ENCODE data around the gene ATG4A. TPM values are rescaled to one million over a fixed set of nuclear protein-coding genes. Genes with fewer than 3 reads are reported as not detected.

ATG4A gene
- total and polyA plus RNA-seq, 9 of the 15 experiments (the other 6 are each of a cell fraction or from before 2014, with no cell fraction given) = 7.3 to 24.5 (median 16.6) TPM

- TF ChIP-seq E2F8 (IDR thresholded peaks at IDR 0.05; ENCODE audit: low read depth, partially characterized antibody) = no peak
- no peak for TF ChIP-seq CCAR2 (IDR thresholded peaks at IDR 0.05; ENCODE audit: low read depth, low read length)
- TF ChIP-seq ARID2 (IDR thresholded peaks at IDR 0.05) = no peak
- TF ChIP-seq POU5F1 (IDR thresholded peaks at IDR 0.05; ENCODE audit: borderline replicate concordance, low read depth, low read length, partially characterized antibody) = no peak
- TF ChIP-seq SRSF1 (IDR thresholded peaks at IDR 0.05; ENCODE audit: low read depth, low read length) = no peak
- peak; percentile 76 for TF ChIP-seq KLF16 (IDR thresholded peaks at IDR 0.05)
- no peak for TF ChIP-seq ZFX (CRISPR knock-in tag; IDR thresholded peaks at IDR 0.05)
- no peak for TF ChIP-seq ESRRB (CRISPR knock-in tag; IDR thresholded peaks at IDR 0.05; ENCODE audit: borderline replicate concordance)
- no peak for TF ChIP-seq ZBTB40 (IDR thresholded peaks at IDR 0.05)
- no peak for TF ChIP-seq ZBTB40 (CRISPR knock-in tag; IDR thresholded peaks at IDR 0.05)
- TF ChIP-seq PHB (CRISPR knock-in tag; IDR thresholded peaks at IDR 0.05) = no peak
- no peak for TF ChIP-seq MTA1 (IDR thresholded peaks at IDR 0.05; ENCODE audit: borderline replicate concordance)
- no peak for TF ChIP-seq E2F6 (IDR thresholded peaks at IDR 0.05; ENCODE audit: borderline replicate concordance in 1 of 2, extremely low read depth in 1 of 2, insufficient read depth in 1 of 2, insufficient read length in 1 of 2, low read depth in 1 of 2, low read length in 1 of 2, poor library complexity in 1 of 2, severe bottlenecking in 1 of 2)
- TF ChIP-seq POLR2H (tag; IDR thresholded peaks at IDR 0.05; ENCODE audit: low read depth) = 0 out of 2 replicates have a peak, but pooled peaks have one; percentile 20
- no peak; the same call in 1 of the 2 replicates for TF ChIP-seq ZNF239 (CRISPR knock-in tag; IDR thresholded peaks at IDR 0.05)
- TF ChIP-seq NFE2L1 (tag; IDR thresholded peaks at IDR 0.05; ENCODE audit: borderline replicate concordance, low read depth) = no peak
Measured at GRCh38 chrX:108088511-108088910, 3.1 kb upstream of the ATG4A start (continued).

Measured in K562 (cell line).